H1 (cell line): ENCODE data around the gene SRCIN1. TPM values are rescaled to one million over a fixed set of nuclear protein-coding genes. Genes with fewer than 3 reads are reported as not detected.

Source experiments
- KDM1A ChIP-seq: fragments of 200-600, 300-600 bp; sonication (generic); IDR thresholded peaks from 2 replicates; pipeline ENCODE4 v1.7.1; 2016; ENCODE audit warnings: mild to moderate bottlenecking, low read length, borderline replicate concordance
- polyA plus RNA-seq, 7 experiments: library from polyadenylated mRNA; depleted of rRNA in 3 of 7; stranded (reverse) in 5 of 7; unstranded in 2 of 7; fragments of >200 nt in 5 of 7; fragments of 200-250 nt in 2 of 7; gene quantifications; 1 replicate in 5 of 7; 2 replicates in 1 of 7; 4 replicates in 1 of 7; pipeline versions ENCODE4 v1.2.1 to v1.2.3, GENCODE V29; 2011 to 2013; ENCODE audit warnings: missing spikeins in 2 of 7, mixed read lengths in 2 of 7
- total RNA-seq: library from RNA; stranded (reverse); fragmentation: NEBNext Ultra II Directional; extraction: Animal tissue kit (Norgen Biotek cat#: 25700); gene quantifications from 2 replicates; pipeline ENCODE4 v1.2.1, GENCODE V29; 2021

SRCIN1 gene
- total and polyA plus RNA-seq, 2 of the 8 experiments (the other 6 are each of a cell fraction or from before 2014, with no cell fraction given): 2.8 to 3.8 TPM

DNA sequence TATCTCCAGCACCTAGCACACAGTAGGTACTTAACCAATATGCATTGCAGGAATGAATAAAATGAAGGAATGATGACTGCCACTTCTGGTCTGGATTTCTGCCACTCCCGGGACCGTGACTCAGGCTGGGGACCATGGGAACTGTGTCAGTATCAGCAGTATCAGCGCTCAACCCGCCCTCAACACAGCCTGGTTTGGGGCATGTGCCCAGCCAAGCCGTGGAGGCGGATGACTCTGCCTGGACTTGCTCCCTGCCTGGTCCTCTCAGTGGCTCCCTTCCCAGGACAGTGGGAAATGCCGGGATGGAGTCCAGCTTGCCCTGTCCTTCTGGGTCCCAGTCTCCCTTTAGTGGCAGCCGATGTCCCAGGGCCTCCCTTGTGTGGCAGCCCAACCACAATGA is 55.1 kb downstream of the SRCIN1 start (continued):
- TF ChIP-seq KDM1A: no peak
